Fibroblast of lung (primary cell): ENCODE results near the gene VWDE.

ENCODE experiments used
- EZH2 ChIP-seq: IDR thresholded peaks from 2 replicates; pipeline ENCODE4 v1.5.1; 2012; ENCODE audit warnings: low read length, control low read depth, mild to moderate bottlenecking; ENCODE audit errors: missing control alignments
- TF ChIP-seq, protein P1 (sequence below), 2 donors: IDR thresholded peaks in 1 of 2; conservative IDR thresholded peaks in 1 of 2; 1 replicate in 1 of 2; 2 replicates in 1 of 2; pipeline ENCODE4 v1.5.1; 2011 to 2012; ENCODE audit warnings: low read length in 2 of 2, control low read depth in 1 of 2, inconsistent platforms in 1 of 2, low read depth in 1 of 2, mild to moderate bottlenecking in 1 of 2

DNA sequence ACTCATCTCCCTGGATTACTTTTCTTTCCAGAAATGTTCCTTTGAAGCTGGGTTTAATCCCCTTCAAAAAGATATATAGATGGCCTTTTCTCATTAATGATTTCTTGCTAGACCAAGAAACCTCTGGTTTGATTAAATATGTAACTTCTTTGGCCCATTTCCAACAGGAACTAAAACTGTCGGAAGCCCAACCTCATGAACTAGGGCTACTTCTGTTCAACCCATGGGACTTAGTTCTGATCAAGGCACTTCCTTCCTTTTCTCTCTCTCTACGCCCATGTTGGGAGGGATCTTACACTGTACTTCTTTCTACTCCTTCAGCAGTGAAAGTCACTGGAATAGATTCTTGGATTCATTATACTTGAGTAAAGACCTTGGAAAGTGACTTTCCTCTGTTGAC lies 109.0 kb downstream of the VWDE start:
- TF ChIP-seq, protein P1, sequence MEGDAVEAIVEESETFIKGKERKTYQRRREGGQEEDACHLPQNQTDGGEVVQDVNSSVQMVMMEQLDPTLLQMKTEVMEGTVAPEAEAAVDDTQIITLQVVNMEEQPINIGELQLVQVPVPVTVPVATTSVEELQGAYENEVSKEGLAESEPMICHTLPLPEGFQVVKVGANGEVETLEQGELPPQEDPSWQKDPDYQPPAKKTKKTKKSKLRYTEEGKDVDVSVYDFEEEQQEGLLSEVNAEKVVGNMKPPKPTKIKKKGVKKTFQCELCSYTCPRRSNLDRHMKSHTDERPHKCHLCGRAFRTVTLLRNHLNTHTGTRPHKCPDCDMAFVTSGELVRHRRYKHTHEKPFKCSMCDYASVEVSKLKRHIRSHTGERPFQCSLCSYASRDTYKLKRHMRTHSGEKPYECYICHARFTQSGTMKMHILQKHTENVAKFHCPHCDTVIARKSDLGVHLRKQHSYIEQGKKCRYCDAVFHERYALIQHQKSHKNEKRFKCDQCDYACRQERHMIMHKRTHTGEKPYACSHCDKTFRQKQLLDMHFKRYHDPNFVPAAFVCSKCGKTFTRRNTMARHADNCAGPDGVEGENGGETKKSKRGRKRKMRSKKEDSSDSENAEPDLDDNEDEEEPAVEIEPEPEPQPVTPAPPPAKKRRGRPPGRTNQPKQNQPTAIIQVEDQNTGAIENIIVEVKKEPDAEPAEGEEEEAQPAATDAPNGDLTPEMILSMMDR (conservative IDR thresholded peaks at IDR 0.05 in 1 of 2, IDR thresholded peaks at IDR 0.05 in 1 of 2; ENCODE audit: low read depth in 1 of 2, low read length in 2 of 2), result no peak
- TF ChIP-seq EZH2, result no peak
